Natural killer cell (primary cell): Measurements from ENCODE around the gene ISM2. TPM values are rescaled to one million over a fixed set of nuclear protein-coding genes. Genes with fewer than 3 reads are reported as not detected.
A peak's percentile ranks its signal among the peaks of the same experiment; 100 is the strongest.

Experiments
- ATAC-seq, 3 donors: fragments of 150-1000 bp in 2 of 3; fragments of 200-7000 bp in 1 of 3; cut with Tn5 transposase; 1 replicate in 1 of 3; 2 replicates in 2 of 3; pipeline ENCODE4 v1.10.0; 2021; ENCODE audit warnings: mild to moderate bottlenecking in 2 of 3, moderate library complexity in 2 of 3
- DNase-seq, 2 donors: peaks; one replicate each; pipeline versions ENCODE4 v3.0.0 to v3.0.0-alpha.2; 2013 to 2021; ENCODE audit warnings: mixed read lengths in 1 of 2
- H3K27ac ChIP-seq: one replicate; pipeline ENCODE4 v1.5.1; 2013; ENCODE audit warnings: mild to moderate bottlenecking, low read length
- H3K27me3 ChIP-seq: one replicate; pipeline ENCODE4 v1.6.1; 2013; ENCODE audit warnings: low read length; ENCODE audit not compliant: control insufficient read depth, insufficient read depth
- H3K36me3 ChIP-seq: one replicate; pipeline ENCODE4 v1.6.1; 2013; ENCODE audit warnings: low read length; ENCODE audit not compliant: control insufficient read depth, insufficient read depth
- H3K4me1 ChIP-seq: one replicate; pipeline ENCODE4 v1.6.1; 2013; ENCODE audit warnings: low read length; ENCODE audit not compliant: control insufficient read depth, insufficient read depth
- H3K4me3 ChIP-seq: one replicate; pipeline ENCODE4 v1.5.1; 2013; ENCODE audit warnings: low read length
- H3K9me3 ChIP-seq: one replicate; pipeline ENCODE4 v1.6.1; 2013; ENCODE audit warnings: low read length; ENCODE audit not compliant: control insufficient read depth, insufficient read depth
- H3K27ac Mint-ChIP-seq, 2 donors: one replicate each; pipeline ENCODE4 v1.8.0; 2022; ENCODE audit warnings: mild to moderate bottlenecking in 2 of 2, mixed read lengths in 2 of 2, moderate library complexity in 1 of 2
- H3K27me3 Mint-ChIP-seq, 2 donors: one replicate each; pipeline ENCODE4 v1.8.0; 2022; ENCODE audit warnings: low read depth in 2 of 2, mixed read lengths in 2 of 2
- H3K36me3 Mint-ChIP-seq: one replicate; pipeline ENCODE4 v1.8.0; 2022; ENCODE audit warnings: mixed read lengths
- H3K4me1 Mint-ChIP-seq, 2 donors: one replicate each; pipeline ENCODE4 v1.8.0; 2022; ENCODE audit warnings: mixed read lengths in 2 of 2
- H3K4me3 Mint-ChIP-seq: one replicate; pipeline ENCODE4 v1.8.0; 2022; ENCODE audit warnings: mild to moderate bottlenecking, moderate library complexity, mixed read lengths
- H3K9me3 Mint-ChIP-seq, 2 donors: one replicate each; pipeline ENCODE4 v1.8.0; 2022; ENCODE audit warnings: mixed read lengths in 2 of 2
- CTCF ChIP-seq: fragments of 200-600 bp; IDR thresholded peaks from one replicate; pipeline ENCODE4 v1.8.0; 2022; ENCODE audit warnings: antibody characterized with exemption
- WGBS: methylation state at CpG from one replicate; pipeline ENCODE4 v1.1.7; 2013; ENCODE audit warnings: missing lambda C conversion rate; ENCODE audit not compliant: insufficient coverage; 5-methylcytosine and 5-hydroxymethylcytosine counted together
- intact Hi-C: fragments of 100-400 bp; cut with micrococcal nuclease; formaldehyde crosslinking; loops from one replicate; pipeline ENCODE4 v1.14.2; 2022
- total RNA-seq, 4 donors: library from RNA; stranded (reverse); fragments of 120-200 nt in 1 of 4; gene quantifications; one replicate each; pipeline versions ENCODE4 v1.2.3 to v1.2.4, GENCODE V29; 2013 to 2022

The ISM2 gene
- total RNA-seq, 3 donors from 2014 or later (not counting 1 experiment from before 2014, with no cell fraction given): not detected

- no peak overlapping the region for H3K27ac ChIP-seq
- peak overlapping the region; percentile 99 to 100 for H3K27ac Mint-ChIP-seq
Measured at GRCh38 chr14:77459072-77459723, 39.4 kb downstream of the ISM2 start.

DNA sequence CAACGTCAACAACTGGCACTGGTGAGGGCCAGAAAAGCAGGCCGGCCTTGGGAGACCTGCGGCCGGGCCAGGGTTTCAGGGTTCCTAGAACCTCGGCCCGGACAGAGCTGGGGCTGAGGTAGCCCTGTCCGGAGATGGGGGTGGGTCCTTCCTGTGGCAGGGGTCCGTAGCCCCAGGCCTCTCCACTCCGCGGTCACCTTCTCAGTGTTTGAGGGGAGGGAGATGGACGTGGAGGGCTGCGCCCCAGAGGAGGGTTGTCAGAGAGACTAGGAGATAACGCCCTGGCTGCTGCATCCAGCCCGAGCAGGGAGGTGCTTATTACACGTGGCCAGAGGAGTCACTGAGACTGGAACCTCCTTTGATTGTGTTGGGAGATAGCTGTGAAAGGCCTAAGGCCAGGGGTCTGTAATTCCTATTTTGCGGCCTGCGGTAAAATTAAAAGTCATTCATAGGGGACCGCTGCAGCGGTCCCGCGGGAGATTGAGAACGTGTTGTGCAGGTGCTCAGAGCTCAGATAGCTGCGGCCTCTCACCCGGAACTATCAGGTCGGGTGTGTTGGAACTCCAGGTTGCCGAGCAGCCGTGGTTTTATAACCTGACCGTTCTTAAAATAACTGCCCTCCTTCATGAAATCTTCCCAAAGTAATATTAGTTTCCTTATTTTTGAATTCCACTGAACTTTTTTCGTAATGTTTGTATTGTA is 40.2 kb downstream of the ISM2 start:
- Histone ChIP-seq H3K36me3 (peaks cover 26% of the 10 kb centered on the region), H3K27me3 (no peaks in the 10 kb centered on the region), H3K9me3 (no peaks in the 10 kb centered on the region), H3K27ac (peak overlapping the region; percentile 87), H3K4me3 (peak overlapping the region; percentile 86), H3K4me1 (peaks cover 17% of the 10 kb centered on the region)
- H3K9me3 Mint-ChIP-seq: no peaks in the 10 kb centered on the region
- ATAC-seq (peak in 1 of 3 donors; percentile 8), DNase-seq (peak; percentile 19 to 55)
- peaks cover 7% of the 10 kb centered on the region for H3K36me3 Mint-ChIP-seq
- TF ChIP-seq CTCF: no peak
- H3K27ac Mint-ChIP-seq: peak overlapping the region; percentile 99 to 100
- H3K4me3 Mint-ChIP-seq: peak overlapping the region; percentile 100
- 0% methylated on average over 27 of the region's 29 CpGs for WGBS
- no peaks in the 10 kb centered on the region for H3K27me3 Mint-ChIP-seq
- H3K4me1 Mint-ChIP-seq: peaks cover 40 to 50% of the 10 kb centered on the region in 2 donors
- intact Hi-C loops: loop anchor here (2.0 to 5.0 kb wide), 2 partner anchors 92 to 361 kb away; partner anchors contain the start of gene CIPC

More at GRCh38 chr14:77459072-77459723, 39.4 kb downstream of the ISM2 start:
- Histone ChIP-seq H3K36me3 (peaks cover 32% of the 10 kb centered on the region), H3K9me3 (no peaks in the 10 kb centered on the region), H3K4me1 (peaks cover 17% of the 10 kb centered on the region), H3K27me3 (no peaks in the 10 kb centered on the region), H3K4me3 (peak overlapping the region; percentile 86)
- intact Hi-C loops: loop anchor here (2.0 to 5.0 kb wide), 2 partner anchors 92 to 362 kb away; partner anchors contain the start of gene CIPC
- Mint-ChIP-seq H3K27me3 (no peaks in the 10 kb centered on the region), H3K4me3 (peak overlapping the region; percentile 100), H3K36me3 (peaks cover 7% of the 10 kb centered on the region), H3K4me1 (peaks cover 40 to 46% of the 10 kb centered on the region in 2 donors), H3K9me3 (no peaks in the 10 kb centered on the region)
- DNase-seq (peak; percentile 40 to 79), ATAC-seq (no peak)
- peak; percentile 55 for TF ChIP-seq CTCF
- 48% methylated on average over 13 of the region's 13 CpGs for WGBS

- peak; percentile 93 to 98 (median 93) for ATAC-seq
- intact Hi-C loops: loop anchor here (1.0 to 5.0 kb wide), 8 partner anchors 81 to 360 kb away; partner anchors contain the start of genes ALKBH1, CIPC, GSTZ1 and SAMD15
- WGBS: under 1% methylated on average over 50 of the region's 50 CpGs
Measured at GRCh38 chr14:77457522-77458248, 40.9 kb downstream of the ISM2 start, which contains the start of the genes AHSA1 and VIPAS39. Gene AHSA1 (plus strand): TSS chr14:77458093. CDS start chr14:77458190, 97 bp downstream. Gene VIPAS39 (minus strand): TSS chr14:77457601. CDS start chr14:77454102, 3,499 bp downstream.

More at GRCh38 chr14:77457522-77458248, 40.9 kb downstream of the ISM2 start, which contains the start of the genes AHSA1 and VIPAS39:
- H3K27ac Mint-ChIP-seq: peak within 1 kb of the TSS; percentile 99 to 100
- Histone ChIP-seq H3K9me3 (no peaks in the 10 kb centered on the region), H3K4me3 (peak within 1 kb of the TSS; percentile 86), H3K4me1 (peaks cover 17% of the 10 kb centered on the region), H3K27me3 (no peaks in the 10 kb centered on the region), H3K27ac (peak within 1 kb of the TSS; percentile 87), H3K36me3 (peaks cover 27% of the 10 kb centered on the region)
- H3K27me3 Mint-ChIP-seq: no peaks in the 10 kb centered on the region
- no peak for TF ChIP-seq CTCF
- peak within 1 kb of the TSS; percentile 100 for H3K4me3 Mint-ChIP-seq
- DNase-seq: peak; percentile 86 to 98
- no peaks in the 10 kb centered on the region for H3K9me3 Mint-ChIP-seq
- H3K4me1 Mint-ChIP-seq: peaks cover 44 to 50% of the 10 kb centered on the region in 2 donors
- H3K36me3 Mint-ChIP-seq: peaks cover 7% of the 10 kb centered on the region
